Kidney epithelial cell (primary cell): ENCODE measurements around the gene NUP133. TPM values are rescaled to one million over a fixed set of nuclear protein-coding genes. Genes with fewer than 3 reads are reported as not detected.
"Not testable (repeated sequence)": the region's sequence is repeated elsewhere in the genome, so short reads cannot be mapped to it uniquely, and the experiment has no call there.

ENCODE experiments used
- DNase-seq: peaks from one replicate; pipeline ENCODE4 v3.0.0-alpha.2; 2010; ENCODE audit warnings: low read depth
- H3K27me3 ChIP-seq: 2 replicates; pipeline ENCODE4 v1.6.0; 2011; ENCODE audit warnings: low read length; ENCODE audit not compliant: control insufficient read depth, insufficient read depth
- H3K36me3 ChIP-seq: 2 replicates; pipeline ENCODE4 v1.5.1; 2011; ENCODE audit warnings: low read length; ENCODE audit not compliant: control insufficient read depth, insufficient read depth
- H3K4me3 ChIP-seq: 2 replicates; pipeline ENCODE4 v1.5.1; 2011; ENCODE audit warnings: low read depth, mild to moderate bottlenecking, control low read depth, low read length
- total RNA-seq: library from RNA; depleted of rRNA; stranded (reverse); fragments of >200 nt; gene quantifications from 2 replicates; pipeline ENCODE4 v1.2.3, GENCODE V29; 2015
- TF ChIP-seq, protein P1 (sequence below): IDR thresholded peaks from 2 replicates; pipeline ENCODE4 v1.5.1; 2011; ENCODE audit warnings: mild to moderate bottlenecking, moderate library complexity, low read length, control low read depth, inconsistent platforms; ENCODE audit not compliant: insufficient read depth, poor library complexity, severe bottlenecking

The NUP133 gene
- total RNA-seq, 1 donor from 2014 or later, result 28.6 TPM

GRCh38 chr1:229408458-229409037 lies 99.6 kb downstream of the NUP133 start:
- no peak overlapping the region for H3K4me3 ChIP-seq
- peaks cover 45% of the 10 kb centered on the region for H3K27me3 ChIP-seq
- DNase-seq, result no peak
- H3K36me3 ChIP-seq, result no peaks in the 10 kb centered on the region
- TF ChIP-seq, protein P1, sequence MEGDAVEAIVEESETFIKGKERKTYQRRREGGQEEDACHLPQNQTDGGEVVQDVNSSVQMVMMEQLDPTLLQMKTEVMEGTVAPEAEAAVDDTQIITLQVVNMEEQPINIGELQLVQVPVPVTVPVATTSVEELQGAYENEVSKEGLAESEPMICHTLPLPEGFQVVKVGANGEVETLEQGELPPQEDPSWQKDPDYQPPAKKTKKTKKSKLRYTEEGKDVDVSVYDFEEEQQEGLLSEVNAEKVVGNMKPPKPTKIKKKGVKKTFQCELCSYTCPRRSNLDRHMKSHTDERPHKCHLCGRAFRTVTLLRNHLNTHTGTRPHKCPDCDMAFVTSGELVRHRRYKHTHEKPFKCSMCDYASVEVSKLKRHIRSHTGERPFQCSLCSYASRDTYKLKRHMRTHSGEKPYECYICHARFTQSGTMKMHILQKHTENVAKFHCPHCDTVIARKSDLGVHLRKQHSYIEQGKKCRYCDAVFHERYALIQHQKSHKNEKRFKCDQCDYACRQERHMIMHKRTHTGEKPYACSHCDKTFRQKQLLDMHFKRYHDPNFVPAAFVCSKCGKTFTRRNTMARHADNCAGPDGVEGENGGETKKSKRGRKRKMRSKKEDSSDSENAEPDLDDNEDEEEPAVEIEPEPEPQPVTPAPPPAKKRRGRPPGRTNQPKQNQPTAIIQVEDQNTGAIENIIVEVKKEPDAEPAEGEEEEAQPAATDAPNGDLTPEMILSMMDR, result no peak

DNA sequence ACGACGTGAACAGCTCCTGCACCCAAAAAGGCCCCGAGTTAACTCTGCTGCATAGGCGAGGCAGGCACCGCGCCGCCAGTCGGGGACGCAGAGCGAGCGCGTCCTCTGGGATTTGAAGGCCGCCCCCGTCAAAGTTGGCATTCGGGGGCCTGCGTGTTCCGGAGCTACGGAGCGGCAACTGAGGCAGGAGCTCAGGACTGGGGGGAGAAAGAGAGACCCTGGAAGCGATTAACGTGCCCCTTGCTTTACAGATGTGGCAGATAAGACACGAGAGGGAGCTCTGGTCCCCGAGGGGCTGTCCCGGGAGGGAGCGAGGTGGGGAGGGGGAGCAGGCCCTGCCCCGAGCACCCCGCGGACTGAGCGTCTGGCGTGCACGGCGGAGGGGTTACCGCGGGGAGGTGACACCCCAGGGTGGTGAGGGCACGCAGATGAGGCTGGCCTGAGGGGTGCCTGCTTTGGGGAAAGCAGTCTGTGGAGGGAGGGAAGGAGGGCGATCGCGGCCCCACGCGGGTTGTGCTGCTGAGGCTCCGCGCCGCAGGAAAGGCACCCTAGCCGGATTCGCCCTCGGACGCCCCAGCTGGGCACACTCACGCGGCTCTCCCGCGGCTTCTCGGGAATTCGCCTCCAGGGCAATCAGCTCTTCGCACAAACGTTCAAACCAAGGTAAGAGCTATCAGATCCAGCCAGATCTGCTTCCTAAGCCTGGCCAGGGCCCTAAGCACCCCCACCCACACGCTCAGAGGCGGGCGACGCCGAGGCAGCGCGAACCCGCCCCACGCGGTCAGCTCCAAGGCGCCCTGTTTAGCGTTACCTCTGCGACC lies 100.7 kb downstream of the NUP133 start:
- no peaks in the 10 kb centered on the region for H3K36me3 ChIP-seq
- peaks cover 43% of the 10 kb centered on the region for H3K27me3 ChIP-seq
- DNase-seq, result no peak
- TF ChIP-seq, protein P1, result no peak
- H3K4me3 ChIP-seq, result no peak overlapping the region

GRCh38 chr1:229406798-229407197 lies 101.3 kb downstream of the NUP133 start:
- no peak for DNase-seq
- Histone ChIP-seq H3K27me3 (peaks cover 40% of the 10 kb centered on the region), H3K4me3 (no peak overlapping the region), H3K36me3 (no peaks in the 10 kb centered on the region)
- TF ChIP-seq, protein P1, result no peak

- Histone ChIP-seq H3K27me3 (peaks cover 32% of the 10 kb centered on the region), H3K4me3 (no peak overlapping the region), H3K36me3 (no peaks in the 10 kb centered on the region)
- no peak for DNase-seq
- TF ChIP-seq, protein P1, result no peak
Observed at GRCh38 chr1:229403573-229403972, 104.6 kb downstream of the NUP133 start.

GRCh38 chr1:229402993-229403392 lies 105.1 kb downstream of the NUP133 start:
- TF ChIP-seq, protein P1, result no peak
- DNase-seq, result no peak
- Histone ChIP-seq H3K27me3 (peaks cover 29% of the 10 kb centered on the region), H3K4me3 (no peak overlapping the region), H3K36me3 (no peaks in the 10 kb centered on the region)

GRCh38 chr1:229402329-229402728 lies 105.8 kb downstream of the NUP133 start:
- DNase-seq, H3K36me3 ChIP-seq, H3K4me3 ChIP-seq: not testable (repeated sequence)
- H3K27me3 ChIP-seq, result peaks cover 24% of the 10 kb centered on the region
